Spleen (tissue), 7 donors: ENCODE data around the gene ATP6V0A4.

Experiments used
- POLR2A ChIP-seq, 3 donors: fragments of 450-650 bp; IDR thresholded peaks; one replicate each; pipeline ENCODE4 v1.5.1; 2017; ENCODE audit warnings: antibody characterized with exemption in 3 of 3, mild to moderate bottlenecking in 1 of 3
- TF ChIP-seq, protein P1 (sequence below), 11 experiments: fragments of 200-600 bp in 7 of 11; fragments of 450-650 bp in 4 of 11; sonication (generic) in 4 of 11; IDR thresholded peaks in 8 of 11; conservative IDR thresholded peaks in 3 of 11; 1 replicate in 7 of 11; 2 replicates in 4 of 11; pipeline versions ENCODE4 v1.4.0 to v1.8.0; 2016 to 2021; ENCODE audit warnings: antibody characterized with exemption in 11 of 11, inconsistent platforms in 4 of 11, mild to moderate bottlenecking in 1 of 11
- donor health status: DM: no; HTN: no; CAD: no; lungs with moderate emphysema.
- donor health status: DM: no; HTN: no; CAD: no.
- donor health status: DM: no; HTN: no; CAD: no.

DNA sequence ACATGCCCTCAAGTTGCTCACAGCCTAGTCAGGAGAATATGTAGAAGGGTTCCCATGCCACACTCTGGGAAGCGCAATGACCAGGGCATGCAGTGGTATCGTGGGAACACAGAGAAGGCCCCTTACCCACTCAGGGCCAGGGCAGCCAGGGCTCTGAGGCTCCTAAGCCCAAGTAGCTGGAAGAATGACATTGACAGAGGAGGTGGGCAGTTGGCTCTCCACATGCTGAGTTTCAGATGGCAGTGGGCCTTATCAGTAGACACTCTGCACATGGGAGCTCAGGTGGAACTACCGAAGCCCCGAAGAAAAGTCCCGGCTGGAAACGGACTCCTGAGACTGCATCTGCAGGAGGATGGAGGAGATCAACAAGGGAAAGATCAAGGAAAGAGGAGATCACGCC lies 81.1 kb downstream of the ATP6V0A4 start:
- TF ChIP-seq, protein P1, sequence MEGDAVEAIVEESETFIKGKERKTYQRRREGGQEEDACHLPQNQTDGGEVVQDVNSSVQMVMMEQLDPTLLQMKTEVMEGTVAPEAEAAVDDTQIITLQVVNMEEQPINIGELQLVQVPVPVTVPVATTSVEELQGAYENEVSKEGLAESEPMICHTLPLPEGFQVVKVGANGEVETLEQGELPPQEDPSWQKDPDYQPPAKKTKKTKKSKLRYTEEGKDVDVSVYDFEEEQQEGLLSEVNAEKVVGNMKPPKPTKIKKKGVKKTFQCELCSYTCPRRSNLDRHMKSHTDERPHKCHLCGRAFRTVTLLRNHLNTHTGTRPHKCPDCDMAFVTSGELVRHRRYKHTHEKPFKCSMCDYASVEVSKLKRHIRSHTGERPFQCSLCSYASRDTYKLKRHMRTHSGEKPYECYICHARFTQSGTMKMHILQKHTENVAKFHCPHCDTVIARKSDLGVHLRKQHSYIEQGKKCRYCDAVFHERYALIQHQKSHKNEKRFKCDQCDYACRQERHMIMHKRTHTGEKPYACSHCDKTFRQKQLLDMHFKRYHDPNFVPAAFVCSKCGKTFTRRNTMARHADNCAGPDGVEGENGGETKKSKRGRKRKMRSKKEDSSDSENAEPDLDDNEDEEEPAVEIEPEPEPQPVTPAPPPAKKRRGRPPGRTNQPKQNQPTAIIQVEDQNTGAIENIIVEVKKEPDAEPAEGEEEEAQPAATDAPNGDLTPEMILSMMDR (IDR thresholded peaks at IDR 0.05 in 8 of 11, conservative IDR thresholded peaks at IDR 0.05 in 3 of 11): no peak
- no peak for TF ChIP-seq POLR2A (IDR thresholded peaks at IDR 0.05)
